ENCODE data around the gene DNM1.
A peak's percentile ranks its signal among the peaks of the same experiment; 100 is the strongest.

DNM1 gene

DNA sequence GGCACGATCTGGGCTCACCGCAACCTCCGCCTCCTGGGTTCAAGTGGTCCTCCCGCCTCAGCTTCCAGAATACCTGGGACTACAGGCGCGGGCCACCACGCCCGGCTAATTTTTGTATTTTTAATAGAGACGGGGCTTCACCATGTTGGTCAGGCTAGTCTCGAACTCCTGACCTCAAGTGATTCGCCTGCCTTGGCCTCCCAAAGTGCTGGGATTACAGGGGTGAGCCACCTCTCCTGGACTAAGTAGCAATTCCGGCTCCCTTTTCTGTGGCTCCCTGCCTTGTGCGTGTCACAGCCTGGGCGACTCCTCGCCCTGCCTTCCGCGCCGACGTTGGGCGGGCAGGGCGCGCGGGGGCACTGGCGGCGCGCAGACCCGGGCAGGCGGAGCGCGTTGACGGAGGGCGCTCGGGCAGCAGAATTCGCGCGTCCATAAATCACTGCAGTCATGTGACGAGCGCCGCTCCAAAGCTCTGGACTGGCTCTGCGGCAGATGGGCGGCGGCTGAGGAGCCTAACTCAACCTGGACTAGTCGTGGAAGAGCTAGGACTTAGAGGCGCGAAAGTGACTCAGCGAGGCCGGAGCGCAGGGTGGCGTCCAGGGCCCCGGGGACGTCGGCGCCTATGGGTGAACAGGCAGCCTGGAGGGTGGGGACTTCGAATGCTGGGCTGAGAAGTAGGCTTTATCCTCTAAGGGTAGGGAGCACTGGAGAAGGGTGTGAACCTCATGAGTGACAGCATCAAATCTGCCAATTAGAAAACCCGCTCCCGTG is 10.4 kb upstream of the DNM1 start:
- peaks cover 0 to 5% of the 10 kb centered on the region in 2 donors for H3K36me3 ChIP-seq (ENCODE audit: control insufficient read depth in 1 of 2, insufficient read depth in 2 of 2, low read length in 2 of 2)
- peaks cover 0 to 12% of the 10 kb centered on the region in 2 donors for H3K4me1 ChIP-seq (ENCODE audit: control insufficient read depth in 1 of 2, insufficient read depth in 2 of 2, low read length in 2 of 2)
- no peaks in the 10 kb centered on the region for H3K9me3 ChIP-seq (ENCODE audit: control insufficient read depth in 1 of 2, low read length in 2 of 2)
- H3K4me3 ChIP-seq (ENCODE audit: low read depth in 1 of 2, low read length in 2 of 2): peak overlapping the region in 1 of 2 donors; percentile 53
- H3K27me3 ChIP-seq (ENCODE audit: low read depth, low read length): no peaks in the 10 kb centered on the region
- H3K27ac ChIP-seq (ENCODE audit: low read length): no peak overlapping the region

GRCh38 chr9:128193469-128194096 is 9.6 kb upstream of the DNM1 start:
- Histone ChIP-seq H3K4me3 (ENCODE audit: low read depth in 1 of 2, low read length in 2 of 2) (no peak overlapping the region), H3K36me3 (ENCODE audit: control insufficient read depth in 1 of 2, insufficient read depth in 2 of 2, low read length in 2 of 2) (peaks cover 0 to 5% of the 10 kb centered on the region in 2 donors), H3K27ac (ENCODE audit: low read length) (no peak overlapping the region), H3K4me1 (ENCODE audit: control insufficient read depth in 1 of 2, insufficient read depth in 2 of 2, low read length in 2 of 2) (peaks cover 0 to 12% of the 10 kb centered on the region in 2 donors), H3K27me3 (ENCODE audit: low read depth, low read length) (no peaks in the 10 kb centered on the region), H3K9me3 (ENCODE audit: control insufficient read depth in 1 of 2, low read length in 2 of 2) (no peaks in the 10 kb centered on the region)

DNA sequence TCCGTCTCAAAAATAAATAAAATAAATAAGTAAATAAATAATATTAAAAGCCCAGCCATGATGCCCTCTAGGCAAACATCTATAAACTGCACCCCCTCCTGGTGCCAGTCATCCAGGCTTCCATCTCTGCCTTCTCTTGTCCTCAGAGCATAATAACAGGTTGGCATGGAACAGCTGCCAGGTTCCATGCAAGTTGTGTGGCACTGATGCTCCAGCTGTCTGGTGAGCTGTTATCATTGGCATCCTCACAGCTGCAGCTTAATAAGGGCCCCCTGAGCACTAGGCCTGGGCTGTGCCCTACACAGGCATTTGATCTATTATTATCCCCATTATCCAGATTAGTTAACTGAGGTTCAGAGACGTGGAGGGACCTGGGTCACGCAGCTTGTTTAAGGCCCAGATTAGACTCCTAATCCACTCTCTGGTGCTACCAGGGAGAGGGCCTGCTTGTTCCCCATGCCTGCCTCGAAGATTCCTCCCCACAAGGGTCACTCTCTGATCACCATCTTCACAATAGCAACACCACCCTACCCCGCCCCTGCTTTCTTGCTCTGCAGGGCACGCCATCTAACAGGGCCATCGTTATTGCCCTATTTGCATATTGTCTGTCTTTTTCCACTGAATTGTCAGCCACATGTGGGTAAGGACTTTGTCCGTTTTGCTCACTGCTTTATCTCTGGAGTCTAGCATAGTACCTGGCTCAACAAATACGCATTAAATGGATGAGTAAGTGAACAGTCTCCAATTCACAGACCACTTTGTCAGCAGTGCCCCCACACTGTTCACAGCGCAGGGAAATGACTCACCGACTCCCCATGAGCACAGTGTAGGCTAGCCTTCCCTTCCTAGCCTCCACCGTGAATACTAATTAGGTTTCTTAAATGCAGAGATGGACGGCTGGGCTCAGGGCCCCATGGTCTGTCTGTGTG is 1.5 kb upstream of the DNM1 start:
- H3K27ac ChIP-seq (ENCODE audit: low read length): no peak overlapping the region
- no peaks in the 10 kb centered on the region for H3K9me3 ChIP-seq (ENCODE audit: control insufficient read depth in 1 of 2, low read length in 2 of 2)
- peaks cover 0 to 12% of the 10 kb centered on the region in 2 donors for H3K4me1 ChIP-seq (ENCODE audit: control insufficient read depth in 1 of 2, insufficient read depth in 2 of 2, low read length in 2 of 2)
- no peaks in the 10 kb centered on the region for H3K36me3 ChIP-seq (ENCODE audit: control insufficient read depth in 1 of 2, insufficient read depth in 2 of 2, low read length in 2 of 2)
- H3K27me3 ChIP-seq (ENCODE audit: low read depth, low read length): peaks cover 14% of the 10 kb centered on the region
- no peak overlapping the region for H3K4me3 ChIP-seq (ENCODE audit: low read depth in 1 of 2, low read length in 2 of 2)

- Histone ChIP-seq H3K9me3 (ENCODE audit: control insufficient read depth in 1 of 2, low read length in 2 of 2) (no peaks in the 10 kb centered on the region), H3K27ac (ENCODE audit: low read length) (no peak overlapping the region), H3K4me3 (ENCODE audit: low read depth in 1 of 2, low read length in 2 of 2) (peak overlapping the region; percentile 39 to 73), H3K36me3 (ENCODE audit: control insufficient read depth in 1 of 2, insufficient read depth in 2 of 2, low read length in 2 of 2) (no peaks in the 10 kb centered on the region), H3K27me3 (ENCODE audit: low read depth, low read length) (peaks cover 14% of the 10 kb centered on the region), H3K4me1 (ENCODE audit: control insufficient read depth in 1 of 2, insufficient read depth in 2 of 2, low read length in 2 of 2) (peaks cover 0 to 12% of the 10 kb centered on the region in 2 donors)
These were observed 543 bp upstream of the DNM1 start for GRCh38 chr9:128202648-128203023.

GRCh38 chr9:128203707-128204551 is 750 bp downstream of the DNM1 start:
- peak overlapping the region; percentile 55 to 73 for H3K4me3 ChIP-seq (ENCODE audit: low read depth in 1 of 2, low read length in 2 of 2)

DNA sequence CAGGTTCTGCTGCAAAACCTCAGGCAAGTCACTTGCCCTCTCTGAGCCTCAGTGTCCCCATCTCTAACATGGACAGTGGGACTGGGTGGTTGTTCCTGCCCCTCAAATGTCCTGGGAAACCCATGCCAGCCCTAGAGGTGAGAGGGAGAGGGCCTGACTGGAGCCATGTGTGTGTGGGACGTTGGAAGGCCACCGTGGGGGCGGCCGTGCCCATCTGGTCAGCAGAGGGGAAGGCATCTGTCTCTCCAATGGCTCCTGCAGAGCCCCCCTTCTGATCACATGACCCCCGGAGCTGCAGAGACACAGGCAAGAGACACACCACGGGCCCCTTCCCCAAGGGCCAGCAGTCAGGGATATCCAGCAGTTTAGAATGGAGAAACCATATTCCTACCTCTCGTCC is 1.7 kb downstream of the DNM1 start:
- Histone ChIP-seq H3K9me3 (ENCODE audit: control insufficient read depth in 1 of 2, low read length in 2 of 2) (no peaks in the 10 kb centered on the region), H3K27me3 (ENCODE audit: low read depth, low read length) (peaks cover 14% of the 10 kb centered on the region), H3K36me3 (ENCODE audit: control insufficient read depth in 1 of 2, insufficient read depth in 2 of 2, low read length in 2 of 2) (no peaks in the 10 kb centered on the region), H3K4me3 (ENCODE audit: low read depth in 1 of 2, low read length in 2 of 2) (peak overlapping the region; percentile 55 to 73), H3K27ac (ENCODE audit: low read length) (no peak overlapping the region), H3K4me1 (ENCODE audit: control insufficient read depth in 1 of 2, insufficient read depth in 2 of 2, low read length in 2 of 2) (peaks cover 0 to 12% of the 10 kb centered on the region in 2 donors)

More at GRCh38 chr9:128203707-128204551, 750 bp downstream of the DNM1 start:
- Histone ChIP-seq H3K27me3 (ENCODE audit: low read depth, low read length) (peaks cover 14% of the 10 kb centered on the region), H3K9me3 (ENCODE audit: control insufficient read depth in 1 of 2, low read length in 2 of 2) (no peaks in the 10 kb centered on the region), H3K4me1 (ENCODE audit: control insufficient read depth in 1 of 2, insufficient read depth in 2 of 2, low read length in 2 of 2) (peaks cover 0 to 12% of the 10 kb centered on the region in 2 donors), H3K36me3 (ENCODE audit: control insufficient read depth in 1 of 2, insufficient read depth in 2 of 2, low read length in 2 of 2) (no peaks in the 10 kb centered on the region), H3K27ac (ENCODE audit: low read length) (no peak overlapping the region)

DNA sequence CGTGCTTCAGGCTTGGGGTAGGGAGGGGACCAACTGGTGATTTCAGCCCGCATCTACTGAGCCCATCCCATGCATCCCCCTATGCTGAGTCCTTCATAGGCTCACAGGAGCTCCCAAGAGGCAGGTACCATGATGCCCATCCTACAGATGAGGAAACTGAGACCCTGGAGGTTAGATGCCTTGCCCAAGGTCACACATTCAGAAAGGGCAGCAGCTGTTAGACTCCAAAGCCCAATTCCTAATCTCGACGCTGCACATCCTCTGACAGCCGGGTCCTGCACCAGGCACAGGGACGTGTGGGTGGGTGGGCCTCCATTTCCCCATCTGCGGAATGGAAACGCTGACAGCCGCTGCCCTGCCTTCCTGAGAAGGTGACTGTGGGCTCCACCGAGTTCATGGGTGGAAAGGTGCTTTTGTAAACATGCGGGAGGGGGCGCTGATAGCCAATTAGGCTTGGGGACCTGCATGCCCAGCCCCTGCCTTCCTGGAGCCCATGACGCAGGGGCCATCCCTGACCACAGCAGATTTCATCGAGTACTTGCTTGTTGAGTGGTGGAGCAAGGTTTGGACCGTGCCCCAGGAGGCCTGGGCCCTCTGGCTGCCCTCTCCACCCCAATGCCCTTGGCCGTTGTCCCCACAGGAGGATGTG is 2.2 kb downstream of the DNM1 start:
- H3K27me3 ChIP-seq (ENCODE audit: low read depth, low read length): peaks cover 14% of the 10 kb centered on the region
- no peaks in the 10 kb centered on the region for H3K36me3 ChIP-seq (ENCODE audit: control insufficient read depth in 1 of 2, insufficient read depth in 2 of 2, low read length in 2 of 2)
- no peak overlapping the region for H3K4me3 ChIP-seq (ENCODE audit: low read depth in 1 of 2, low read length in 2 of 2)
- peaks cover 0 to 12% of the 10 kb centered on the region in 2 donors for H3K4me1 ChIP-seq (ENCODE audit: control insufficient read depth in 1 of 2, insufficient read depth in 2 of 2, low read length in 2 of 2)
- H3K9me3 ChIP-seq (ENCODE audit: control insufficient read depth in 1 of 2, low read length in 2 of 2): no peaks in the 10 kb centered on the region
- no peak overlapping the region for H3K27ac ChIP-seq (ENCODE audit: low read length)

GRCh38 chr9:128206484-128206883 is 3.3 kb downstream of the DNM1 start:
- Histone ChIP-seq H3K4me1 (ENCODE audit: control insufficient read depth in 1 of 2, insufficient read depth in 2 of 2, low read length in 2 of 2) (peaks cover 0 to 12% of the 10 kb centered on the region in 2 donors), H3K27me3 (ENCODE audit: low read depth, low read length) (peaks cover 14% of the 10 kb centered on the region), H3K4me3 (ENCODE audit: low read depth in 1 of 2, low read length in 2 of 2) (no peak overlapping the region), H3K27ac (ENCODE audit: low read length) (no peak overlapping the region), H3K9me3 (ENCODE audit: control insufficient read depth in 1 of 2, low read length in 2 of 2) (no peaks in the 10 kb centered on the region), H3K36me3 (ENCODE audit: control insufficient read depth in 1 of 2, insufficient read depth in 2 of 2, low read length in 2 of 2) (no peaks in the 10 kb centered on the region)

- Histone ChIP-seq H3K9me3 (ENCODE audit: control insufficient read depth in 1 of 2, low read length in 2 of 2) (no peaks in the 10 kb centered on the region), H3K27ac (ENCODE audit: low read length) (no peak overlapping the region), H3K4me1 (ENCODE audit: control insufficient read depth in 1 of 2, insufficient read depth in 2 of 2, low read length in 2 of 2) (peaks cover 0 to 12% of the 10 kb centered on the region in 2 donors), H3K36me3 (ENCODE audit: control insufficient read depth in 1 of 2, insufficient read depth in 2 of 2, low read length in 2 of 2) (no peaks in the 10 kb centered on the region), H3K4me3 (ENCODE audit: low read depth in 1 of 2, low read length in 2 of 2) (no peak overlapping the region), H3K27me3 (ENCODE audit: low read depth, low read length) (peaks cover 14% of the 10 kb centered on the region)
These were observed 4.0 kb downstream of the DNM1 start for GRCh38 chr9:128206916-128207910.

Data from muscle layer of duodenum (tissue), 2 donors.